ENCODE results near the gene PAGE4.

PAGE4 gene

GRCh38 chrX:49860867-49861535 lies 31.9 kb downstream of the PAGE4 start:
- no peak overlapping the region for H3K4me3 ChIP-seq (ENCODE audit: insufficient read depth, low read length, poor library complexity, severe bottlenecking)
- H3K4me2 ChIP-seq (ENCODE audit: low read depth, low read length, poor library complexity, severe bottlenecking), result no peak overlapping the region
- no peak overlapping the region for H2AFZ ChIP-seq (ENCODE audit: low read depth, low read length, severe bottlenecking)
- no peak overlapping the region for H3K9ac ChIP-seq (ENCODE audit: low read length)
- no peaks in the 10 kb centered on the region for H3K79me2 ChIP-seq (ENCODE audit: insufficient read depth, low read length)
- TF ChIP-seq EZH2phosphoT487 (conservative IDR thresholded peaks at IDR 0.05; ENCODE audit: low read length), result no peak
- TF ChIP-seq, protein P1, sequence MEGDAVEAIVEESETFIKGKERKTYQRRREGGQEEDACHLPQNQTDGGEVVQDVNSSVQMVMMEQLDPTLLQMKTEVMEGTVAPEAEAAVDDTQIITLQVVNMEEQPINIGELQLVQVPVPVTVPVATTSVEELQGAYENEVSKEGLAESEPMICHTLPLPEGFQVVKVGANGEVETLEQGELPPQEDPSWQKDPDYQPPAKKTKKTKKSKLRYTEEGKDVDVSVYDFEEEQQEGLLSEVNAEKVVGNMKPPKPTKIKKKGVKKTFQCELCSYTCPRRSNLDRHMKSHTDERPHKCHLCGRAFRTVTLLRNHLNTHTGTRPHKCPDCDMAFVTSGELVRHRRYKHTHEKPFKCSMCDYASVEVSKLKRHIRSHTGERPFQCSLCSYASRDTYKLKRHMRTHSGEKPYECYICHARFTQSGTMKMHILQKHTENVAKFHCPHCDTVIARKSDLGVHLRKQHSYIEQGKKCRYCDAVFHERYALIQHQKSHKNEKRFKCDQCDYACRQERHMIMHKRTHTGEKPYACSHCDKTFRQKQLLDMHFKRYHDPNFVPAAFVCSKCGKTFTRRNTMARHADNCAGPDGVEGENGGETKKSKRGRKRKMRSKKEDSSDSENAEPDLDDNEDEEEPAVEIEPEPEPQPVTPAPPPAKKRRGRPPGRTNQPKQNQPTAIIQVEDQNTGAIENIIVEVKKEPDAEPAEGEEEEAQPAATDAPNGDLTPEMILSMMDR (IDR thresholded peaks at IDR 0.05; ENCODE audit: insufficient read depth, low read length, poor library complexity, severe bottlenecking), result no peak
- no peaks in the 10 kb centered on the region for H3K9me3 ChIP-seq (ENCODE audit: insufficient read depth, low read length)
- H4K20me1 ChIP-seq (ENCODE audit: low read depth, low read length), result no peaks in the 10 kb centered on the region
- H3K36me3 ChIP-seq (ENCODE audit: low read length), result no peaks in the 10 kb centered on the region
- H3K27me3 ChIP-seq (ENCODE audit: low read length), result no peaks in the 10 kb centered on the region
- H3K9me2 ChIP-seq (replicated peaks; ENCODE audit: insufficient read depth, low read length), result no peaks in the 10 kb centered on the region
- no peaks in the 10 kb centered on the region for H3F3A ChIP-seq (ENCODE audit: insufficient read depth)
- no peak overlapping the region for H3K27ac ChIP-seq (ENCODE audit: low read depth, low read length)

- TF ChIP-seq EZH2phosphoT487 (conservative IDR thresholded peaks at IDR 0.05; ENCODE audit: low read length), result no peak
- TF ChIP-seq, protein P1 (IDR thresholded peaks at IDR 0.05; ENCODE audit: insufficient read depth, low read length, poor library complexity, severe bottlenecking), result no peak
- H3K36me3 ChIP-seq (ENCODE audit: low read length), result no peaks in the 10 kb centered on the region
- H3K4me2 ChIP-seq (ENCODE audit: low read depth, low read length, poor library complexity, severe bottlenecking), result no peak overlapping the region
- no peak overlapping the region for H2AFZ ChIP-seq (ENCODE audit: low read depth, low read length, severe bottlenecking)
- no peak overlapping the region for H3K27ac ChIP-seq (ENCODE audit: low read depth, low read length)
- no peaks in the 10 kb centered on the region for H3K9me3 ChIP-seq (ENCODE audit: insufficient read depth, low read length)
- H3K9me2 ChIP-seq (replicated peaks; ENCODE audit: insufficient read depth, low read length), result no peaks in the 10 kb centered on the region
- no peaks in the 10 kb centered on the region for H3K79me2 ChIP-seq (ENCODE audit: insufficient read depth, low read length)
- no peak overlapping the region for H3K9ac ChIP-seq (ENCODE audit: low read length)
- H3F3A ChIP-seq (ENCODE audit: insufficient read depth), result no peaks in the 10 kb centered on the region
- no peak overlapping the region for H3K4me3 ChIP-seq (ENCODE audit: insufficient read depth, low read length, poor library complexity, severe bottlenecking)
- H3K27me3 ChIP-seq (ENCODE audit: low read length), result no peaks in the 10 kb centered on the region
- no peaks in the 10 kb centered on the region for H4K20me1 ChIP-seq (ENCODE audit: low read depth, low read length)
Observed at GRCh38 chrX:49862093-49862492, 33.0 kb downstream of the PAGE4 start.

- Histone ChIP-seq H3K9me3 (ENCODE audit: insufficient read depth, low read length) (no peaks in the 10 kb centered on the region), H3K79me2 (ENCODE audit: insufficient read depth, low read length) (no peaks in the 10 kb centered on the region), H3K27ac (ENCODE audit: low read depth, low read length) (no peak overlapping the region), H3K4me2 (ENCODE audit: low read depth, low read length, poor library complexity, severe bottlenecking) (no peak overlapping the region), H3K27me3 (ENCODE audit: low read length) (no peaks in the 10 kb centered on the region), H3K9ac (ENCODE audit: low read length) (no peak overlapping the region), H4K20me1 (ENCODE audit: low read depth, low read length) (no peaks in the 10 kb centered on the region), H3K4me3 (ENCODE audit: insufficient read depth, low read length, poor library complexity, severe bottlenecking) (no peak overlapping the region), H2AFZ (ENCODE audit: low read depth, low read length, severe bottlenecking) (no peak overlapping the region), H3K36me3 (ENCODE audit: low read length) (no peaks in the 10 kb centered on the region), H3F3A (ENCODE audit: insufficient read depth) (no peaks in the 10 kb centered on the region), H3K9me2 (replicated peaks; ENCODE audit: insufficient read depth, low read length) (no peaks in the 10 kb centered on the region)
- TF ChIP-seq, protein P1 (IDR thresholded peaks at IDR 0.05; ENCODE audit: insufficient read depth, low read length, poor library complexity, severe bottlenecking), result no peak
- TF ChIP-seq EZH2phosphoT487 (conservative IDR thresholded peaks at IDR 0.05; ENCODE audit: low read length), result no peak
Observed at GRCh38 chrX:49868739-49869138, 39.6 kb downstream of the PAGE4 start.
